Astrocyte (in vitro differentiated cells and primary cell): ENCODE measurements around the gene TEF.

ENCODE experiments used
- CTCF ChIP-seq: IDR thresholded peaks from 2 replicates; pipeline ENCODE4 v1.5.1; 2011; ENCODE audit warnings: low read depth, mild to moderate bottlenecking, inconsistent platforms, low read length, moderate library complexity; ENCODE audit not compliant: insufficient read depth
- EZH2 ChIP-seq: IDR thresholded peaks from 2 replicates; pipeline ENCODE4 v1.6.1; 2012; ENCODE audit warnings: mild to moderate bottlenecking, low read length, inconsistent platforms; ENCODE audit not compliant: insufficient read depth

- TF ChIP-seq CTCF (no peak), EZH2 (no peak)
Measured at GRCh38 chr22:41445129-41446056, 63.7 kb downstream of the TEF start.
